CD4-positive, alpha-beta T cell (primary cell): ENCODE measurements around the gene CYP3A5. TPM values are rescaled to one million over a fixed set of nuclear protein-coding genes. Genes with fewer than 3 reads are reported as not detected.
"Not testable (repeated sequence)": the region's sequence is repeated elsewhere in the genome, so short reads cannot be mapped to it uniquely, and the experiment has no call there.

Experiments used
- ATAC-seq: fragments of 200-7000 bp; cut with Tn5 transposase; one replicate; pipeline ENCODE4 v1.10.0; 2022; ENCODE audit warnings: mild to moderate bottlenecking; ENCODE audit not compliant: poor library complexity
- CTCF ChIA-PET: fragments of 350-600 bp; sonication (Branson Sonifier 250); formaldehyde crosslinking; loops from one replicate; lab custom pipeline; 2021; ENCODE audit warnings: antibody characterized with exemption, inconsistent platforms; lab: Charles Lee
- POLR2A ChIA-PET: fragments of 350-600 bp; sonication (Branson Sonifier 250); formaldehyde crosslinking; loops from one replicate; lab custom pipeline; 2021; ENCODE audit warnings: antibody characterized with exemption, inconsistent platforms; lab: Charles Lee
- DNase-seq, 14 experiments: peaks; one replicate each; pipeline ENCODE4 v3.0.0-alpha.2; 2013 to 2020; ENCODE audit warnings: mixed read lengths in 2 of 14
- H3K27ac ChIP-seq, 2 donors: one replicate each; pipeline versions ENCODE4 v1.5.1 to v1.7.0; 2013; ENCODE audit warnings: low read length in 2 of 2, low read depth in 1 of 2, mild to moderate bottlenecking in 1 of 2
- H3K27me3 ChIP-seq, 2 experiments: 1 replicate in 1 of 2; 2 replicates in 1 of 2; pipeline versions ENCODE4 v1.6.1 to v1.7.0; 2013; ENCODE audit warnings: low read length in 2 of 2, control low read depth in 1 of 2, mild to moderate bottlenecking in 1 of 2, moderate library complexity in 1 of 2; ENCODE audit not compliant: insufficient read depth in 2 of 2, control insufficient read depth in 1 of 2
- H3K36me3 ChIP-seq: one replicate; pipeline ENCODE4 v1.6.1; 2013; ENCODE audit warnings: low read length, control low read depth; ENCODE audit not compliant: insufficient read depth
- H3K4me1 ChIP-seq: one replicate; pipeline ENCODE4 v1.6.1; 2013; ENCODE audit warnings: low read length, control low read depth; ENCODE audit not compliant: insufficient read depth
- H3K4me3 ChIP-seq: one replicate; pipeline ENCODE4 v1.5.1; 2013; ENCODE audit warnings: mild to moderate bottlenecking, low read length, moderate library complexity
- H3K9me3 ChIP-seq, 2 experiments: 1 replicate in 1 of 2; 2 replicates in 1 of 2; pipeline versions ENCODE4 v1.6.1 to v1.7.0; 2013; ENCODE audit warnings: low read length in 2 of 2, mild to moderate bottlenecking in 2 of 2, control low read depth in 1 of 2, moderate library complexity in 1 of 2; ENCODE audit not compliant: control insufficient read depth in 1 of 2, insufficient read depth in 1 of 2
- H3K27ac Mint-ChIP-seq: one replicate; pipeline ENCODE4 v1.8.0; 2020; ENCODE audit warnings: mixed read lengths
- H3K27me3 Mint-ChIP-seq: one replicate; pipeline ENCODE4 v1.8.0; 2021; ENCODE audit warnings: mixed read lengths
- H3K36me3 Mint-ChIP-seq: one replicate; pipeline ENCODE4 v1.8.0; 2021; ENCODE audit warnings: low read depth, mixed read lengths
- H3K4me1 Mint-ChIP-seq: one replicate; pipeline ENCODE4 v1.8.0; 2021; ENCODE audit warnings: low read depth, mixed read lengths
- H3K4me3 Mint-ChIP-seq: one replicate; pipeline ENCODE4 v1.8.0; 2020; ENCODE audit warnings: mild to moderate bottlenecking, mixed read lengths
- H3K9me3 Mint-ChIP-seq: one replicate; pipeline ENCODE4 v1.8.0; 2020; ENCODE audit warnings: mixed read lengths
- intact Hi-C, 2 experiments: fragments of 100-400 bp; cut with DNase I in 1 of 2; cut with micrococcal nuclease in 1 of 2; formaldehyde crosslinking; loops; one replicate each; pipeline versions ENCODE4 v1.15.1 to v1.9.0; 2023 to 2025; cut with DNase I, micrococcal nuclease
- total RNA-seq, 174 experiments: library from RNA in 2 of 174; stranded (reverse) in 2 of 174; gene quantifications; one replicate each; pipeline ENCODE4 v1.2.3 and lab custom pipeline; 2021 to 2026
- TF ChIP-seq, protein P1 (sequence below): fragments of 200-600 bp; IDR thresholded peaks from one replicate; pipeline ENCODE4 v1.8.0; 2022; ENCODE audit warnings: antibody characterized with exemption, mild to moderate bottlenecking

The CYP3A5 gene
- total RNA-seq, 2 experiments from 2014 or later = not detected

DNA sequence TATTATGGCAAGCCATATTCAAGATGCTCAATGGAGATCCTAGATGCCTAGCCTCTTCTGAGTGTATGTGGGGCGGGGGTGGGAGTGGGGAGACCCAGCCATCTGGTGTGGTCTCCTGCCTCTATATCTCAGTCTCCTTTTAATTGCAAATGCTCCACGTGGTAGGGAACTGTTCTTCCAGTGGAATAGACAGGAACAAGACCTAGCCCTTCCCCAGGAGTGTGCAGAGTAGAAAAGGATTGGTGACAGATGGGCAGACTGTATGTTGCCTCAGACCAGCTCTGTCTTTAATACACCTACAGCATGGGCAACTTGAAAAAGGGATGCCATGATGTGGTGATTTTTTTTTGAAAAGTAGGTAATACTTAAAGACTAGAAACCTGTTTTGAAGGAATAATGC is 12.6 kb downstream of the CYP3A5 start:
- Histone ChIP-seq H3K27ac (no peak overlapping the region), H3K4me1 (no peaks in the 10 kb centered on the region), H3K27me3 (no peaks in the 10 kb centered on the region), H3K9me3 (no peaks in the 10 kb centered on the region), H3K36me3 (no peaks in the 10 kb centered on the region), H3K4me3 (no peak overlapping the region)
- H3K9me3 Mint-ChIP-seq = no peaks in the 10 kb centered on the region
- no peaks in the 10 kb centered on the region for H3K27me3 Mint-ChIP-seq
- H3K4me3 Mint-ChIP-seq = no peak overlapping the region
- H3K27ac Mint-ChIP-seq = no peak overlapping the region
- H3K4me1 Mint-ChIP-seq = no peaks in the 10 kb centered on the region
- CTCF ChIA-PET = no interaction called here
- peaks cover 32% of the 10 kb centered on the region for H3K36me3 Mint-ChIP-seq
- ATAC-seq = no peak
- TF ChIP-seq, protein P1, sequence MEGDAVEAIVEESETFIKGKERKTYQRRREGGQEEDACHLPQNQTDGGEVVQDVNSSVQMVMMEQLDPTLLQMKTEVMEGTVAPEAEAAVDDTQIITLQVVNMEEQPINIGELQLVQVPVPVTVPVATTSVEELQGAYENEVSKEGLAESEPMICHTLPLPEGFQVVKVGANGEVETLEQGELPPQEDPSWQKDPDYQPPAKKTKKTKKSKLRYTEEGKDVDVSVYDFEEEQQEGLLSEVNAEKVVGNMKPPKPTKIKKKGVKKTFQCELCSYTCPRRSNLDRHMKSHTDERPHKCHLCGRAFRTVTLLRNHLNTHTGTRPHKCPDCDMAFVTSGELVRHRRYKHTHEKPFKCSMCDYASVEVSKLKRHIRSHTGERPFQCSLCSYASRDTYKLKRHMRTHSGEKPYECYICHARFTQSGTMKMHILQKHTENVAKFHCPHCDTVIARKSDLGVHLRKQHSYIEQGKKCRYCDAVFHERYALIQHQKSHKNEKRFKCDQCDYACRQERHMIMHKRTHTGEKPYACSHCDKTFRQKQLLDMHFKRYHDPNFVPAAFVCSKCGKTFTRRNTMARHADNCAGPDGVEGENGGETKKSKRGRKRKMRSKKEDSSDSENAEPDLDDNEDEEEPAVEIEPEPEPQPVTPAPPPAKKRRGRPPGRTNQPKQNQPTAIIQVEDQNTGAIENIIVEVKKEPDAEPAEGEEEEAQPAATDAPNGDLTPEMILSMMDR = no peak
- POLR2A ChIA-PET = no interaction called here
- DNase-seq = no peak
- intact Hi-C loops = no loop called here

DNA sequence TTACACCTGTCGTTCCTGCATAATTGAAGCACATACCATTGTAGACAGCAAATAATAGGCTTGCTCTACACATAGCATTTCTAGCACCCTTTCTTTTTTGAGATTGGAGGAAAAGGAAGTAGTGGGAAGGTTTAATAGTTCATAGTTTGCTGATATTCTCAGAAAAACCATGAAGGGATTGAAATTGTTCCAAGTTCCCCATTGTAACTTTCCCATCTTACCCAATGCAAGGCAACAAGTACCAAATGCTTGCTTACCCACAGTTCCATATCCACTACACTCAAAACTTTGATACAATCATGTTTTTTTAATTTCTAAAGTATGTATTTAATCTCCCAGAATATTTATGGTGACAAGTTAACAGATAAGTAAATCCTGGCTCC is 13.8 kb downstream of the CYP3A5 start:
- intact Hi-C loops = no loop called here
- H3K9me3 Mint-ChIP-seq = no peaks in the 10 kb centered on the region
- Histone ChIP-seq H3K4me3 (no peak overlapping the region), H3K4me1 (no peaks in the 10 kb centered on the region), H3K36me3 (no peaks in the 10 kb centered on the region), H3K9me3 (no peaks in the 10 kb centered on the region), H3K27ac (no peak overlapping the region), H3K27me3 (no peaks in the 10 kb centered on the region)
- DNase-seq = no peak
- no peaks in the 10 kb centered on the region for H3K27me3 Mint-ChIP-seq
- no peak overlapping the region for H3K27ac Mint-ChIP-seq
- POLR2A ChIA-PET = no interaction called here
- CTCF ChIA-PET = no interaction called here
- H3K36me3 Mint-ChIP-seq = peaks cover 35% of the 10 kb centered on the region
- no peaks in the 10 kb centered on the region for H3K4me1 Mint-ChIP-seq
- ATAC-seq = no peak
- no peak overlapping the region for H3K4me3 Mint-ChIP-seq
- TF ChIP-seq, protein P1 = no peak

DNA sequence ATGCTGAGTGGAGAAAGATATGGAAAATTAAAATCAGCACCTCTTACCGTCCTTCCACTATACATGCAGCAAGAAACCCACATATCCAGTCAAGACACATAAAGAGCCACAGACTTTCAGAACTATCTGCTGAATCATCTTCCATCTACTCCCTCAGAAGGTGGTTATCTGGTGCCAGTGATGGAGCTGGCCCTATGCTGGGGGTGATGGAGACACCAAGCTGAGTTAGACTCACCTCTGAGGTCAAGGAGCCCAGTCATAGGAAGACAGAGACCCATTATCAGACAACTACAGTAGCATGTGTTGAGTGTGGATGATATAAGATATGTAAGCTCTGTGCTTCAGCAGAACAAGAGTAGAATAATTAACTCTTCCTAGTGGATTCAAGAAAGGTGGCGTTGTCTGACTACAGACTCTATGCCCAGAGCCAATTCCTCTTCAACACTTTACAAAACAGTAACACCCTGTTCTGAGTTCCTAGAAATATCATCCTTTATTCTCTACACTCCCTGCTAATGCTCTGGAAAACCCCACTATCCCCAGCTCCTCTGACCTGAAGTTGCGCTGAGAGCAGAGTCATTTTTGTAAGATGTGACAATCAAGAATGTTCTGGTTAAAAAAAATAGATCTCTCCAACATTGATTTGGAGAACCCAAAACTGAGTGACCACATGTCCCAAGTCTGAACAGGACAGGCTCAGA is 14.3 kb downstream of the CYP3A5 start:
- Histone ChIP-seq H3K9me3 (no peaks in the 10 kb centered on the region), H3K27me3 (no peaks in the 10 kb centered on the region), H3K4me3 (no peak overlapping the region), H3K27ac (no peak overlapping the region), H3K36me3 (peaks cover under 1% of the 10 kb centered on the region), H3K4me1 (no peaks in the 10 kb centered on the region)
- Mint-ChIP-seq H3K9me3 (no peaks in the 10 kb centered on the region), H3K4me1 (no peaks in the 10 kb centered on the region), H3K36me3 (peaks cover 40% of the 10 kb centered on the region), H3K27ac (no peak overlapping the region), H3K27me3 (no peaks in the 10 kb centered on the region), H3K4me3 (no peak overlapping the region)
- intact Hi-C loops = no loop called here
- ATAC-seq = no peak
- no peak for DNase-seq
- CTCF ChIA-PET = no interaction called here
- POLR2A ChIA-PET = no interaction called here
- TF ChIP-seq, protein P1 = no peak

DNA sequence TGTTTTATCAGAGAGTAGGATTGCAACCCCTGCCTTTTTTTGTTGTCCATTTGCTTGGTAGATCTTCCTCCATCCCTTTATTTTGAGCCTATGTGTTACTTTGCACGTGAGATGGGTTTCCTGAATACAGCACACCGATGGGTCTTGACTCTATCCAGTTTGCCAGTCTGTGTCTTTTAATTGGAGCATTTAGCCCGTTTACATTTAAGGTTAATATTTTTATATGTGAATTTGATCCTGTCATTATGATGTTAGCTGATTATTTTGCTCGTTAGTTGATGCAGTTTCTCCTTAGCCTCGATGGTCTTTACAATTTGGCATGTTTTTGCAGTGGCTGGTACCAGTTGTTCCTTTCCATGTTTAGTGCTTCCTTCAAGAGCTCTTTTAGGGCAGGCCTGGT is 21.9 kb downstream of the CYP3A5 start:
- peaks cover 39% of the 10 kb centered on the region for H3K36me3 Mint-ChIP-seq
- H3K4me3 ChIP-seq, H3K36me3 ChIP-seq, H3K9me3 Mint-ChIP-seq, H3K4me1 ChIP-seq, POLR2A ChIA-PET, ATAC-seq, H3K9me3 ChIP-seq, CTCF ChIA-PET, H3K4me1 Mint-ChIP-seq, H3K27me3 Mint-ChIP-seq, intact Hi-C loops, H3K27ac Mint-ChIP-seq, H3K27ac ChIP-seq, DNase-seq, H3K4me3 Mint-ChIP-seq, H3K27me3 ChIP-seq: not testable (repeated sequence)

DNA sequence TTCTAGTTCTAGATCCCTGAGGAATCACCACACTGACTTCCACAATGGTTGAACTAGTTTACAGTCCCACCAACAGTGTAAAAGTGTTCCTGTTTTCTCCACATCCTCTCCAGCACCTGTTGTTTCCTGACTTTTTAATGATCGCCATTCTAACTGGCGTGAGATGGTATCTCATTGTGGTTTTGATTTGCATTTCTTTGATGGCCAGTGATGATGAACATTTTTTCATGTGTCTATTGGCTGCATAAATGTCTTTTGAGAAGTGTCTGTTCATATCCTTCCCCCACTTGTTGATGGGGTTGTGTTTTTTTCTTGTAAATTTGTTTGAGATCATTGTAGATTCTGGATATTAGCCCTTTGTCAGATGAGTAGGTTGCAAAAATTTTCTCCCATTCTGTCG is 25.2 kb downstream of the CYP3A5 start:
- ATAC-seq, intact Hi-C loops, H3K27me3 ChIP-seq, H3K27me3 Mint-ChIP-seq, H3K36me3 ChIP-seq, H3K4me1 Mint-ChIP-seq, H3K27ac Mint-ChIP-seq, H3K4me1 ChIP-seq, POLR2A ChIA-PET, DNase-seq, H3K9me3 Mint-ChIP-seq, CTCF ChIA-PET, H3K9me3 ChIP-seq, H3K4me3 ChIP-seq, H3K27ac ChIP-seq, H3K4me3 Mint-ChIP-seq: not testable (repeated sequence)
- peaks cover 43% of the 10 kb centered on the region for H3K36me3 Mint-ChIP-seq
